Medulla oblongata (tissue), 1 donor: ENCODE data around the gene ZFX.
"Not testable (repeated sequence)": the region's sequence is repeated elsewhere in the genome, so short reads cannot be mapped to it uniquely, and the experiment has no call there.

Experiments used
- DNase-seq: peaks from one replicate; pipeline ENCODE4 v3.0.0-alpha.2; 2015; ENCODE audit errors: extremely low spot score

Gene ZFX

GRCh38 chrX:24149351-24150050, at the start of gene ZFX:
TSS of gene ZFX (plus strand) at chrX:24149729. CDS start at chrX:24172743, 23,014 bp downstream.
- DNase-seq: peak; percentile 16

- no peak for DNase-seq
These were observed 48.8 kb upstream of the ZFX start for GRCh38 chrX:24100713-24101112.

GRCh38 chrX:24110069-24110468, 39.5 kb upstream of the ZFX start:
- no peak for DNase-seq

- no peak for DNase-seq
These were observed 36.3 kb upstream of the ZFX start for GRCh38 chrX:24113181-24113580.

GRCh38 chrX:24117258-24117657, 32.3 kb upstream of the ZFX start:
- peak; percentile 53 for DNase-seq

GRCh38 chrX:24124244-24124799, 25.2 kb upstream of the ZFX start:
- no peak for DNase-seq

GRCh38 chrX:24125028-24125612, 24.4 kb upstream of the ZFX start:
- no peak for DNase-seq

- no peak for DNase-seq
These were observed 18.1 kb upstream of the ZFX start for GRCh38 chrX:24131476-24131875.

GRCh38 chrX:24133312-24133711, 16.2 kb upstream of the ZFX start:
- DNase-seq: no peak

- not testable (repeated sequence) for DNase-seq
These were observed 13.8 kb upstream of the ZFX start for GRCh38 chrX:24135768-24136167.

- no peak for DNase-seq
These were observed 12.3 kb upstream of the ZFX start for GRCh38 chrX:24137192-24137591.

- DNase-seq: not testable (repeated sequence)
These were observed 5.5 kb upstream of the ZFX start for GRCh38 chrX:24143982-24144381.

GRCh38 chrX:24144528-24144927, 5.0 kb upstream of the ZFX start:
- DNase-seq: no peak

GRCh38 chrX:24145303-24146186, 4.0 kb upstream of the ZFX start:
- no peak for DNase-seq

- peak; percentile 28 for DNase-seq
These were observed 3.1 kb upstream of the ZFX start for GRCh38 chrX:24146283-24146949.

- DNase-seq: no peak
These were observed 2.4 kb upstream of the ZFX start for GRCh38 chrX:24147165-24147564.

- no peak for DNase-seq
These were observed 1.4 kb upstream of the ZFX start for GRCh38 chrX:24148121-24148520.

GRCh38 chrX:24148535-24149350, 786 bp upstream of the ZFX start:
- DNase-seq: peak; percentile 11

GRCh38 chrX:24150051-24150790, 692 bp downstream of the ZFX start:
- peak; percentile 77 for DNase-seq

- no peak for DNase-seq
These were observed 1.4 kb downstream of the ZFX start for GRCh38 chrX:24150898-24151297.
